ENCODE results near the gene ELOVL6. TPM values are rescaled to one million over a fixed set of nuclear protein-coding genes. Genes with fewer than 3 reads are reported as not detected.

ELOVL6 gene
- total and polyA plus RNA-seq, 10 of the 15 experiments (the other 5 are each of a cell fraction or from before 2014, with no cell fraction given), result 3.9 to 33.5 (median 8.1) TPM

- POLR2A ChIA-PET, result interaction anchor here (1.2 to 1.7 kb wide), 3 partner anchors 11 to 45 kb away, joined by 3 to 12 read pairs (median 5); no protein-coding TSS in a partner anchor
- no peak for TF ChIP-seq CHD1 (IDR thresholded peaks at IDR 0.05; ENCODE audit: low read depth, low read length)
- TF ChIP-seq RUNX3 (IDR thresholded peaks at IDR 0.05; ENCODE audit: low read length), result 0 out of 2 replicates have a peak, but pooled peaks have one; percentile 6
- no peaks in the 10 kb centered on the region; the same call in 2 of the 3 replicates for H3K9me3 ChIP-seq (replicated peaks; ENCODE audit: control insufficient read depth, insufficient read depth, low read length)
- no peaks in the 10 kb centered on the region for H3K36me3 ChIP-seq (ENCODE audit: control insufficient read depth in 2 of 2, insufficient read depth in 2 of 2, low read length in 1 of 2)
- no peaks in the 10 kb centered on the region for H3K79me2 ChIP-seq (ENCODE audit: control insufficient read depth, insufficient read depth, low read length)
- intact Hi-C loops (cut with micrococcal nuclease; ENCODE audit: unreplicated experiment) (no loop called here), in situ Hi-C loops (cut with MboI) (no loop called here)
- no peaks in the 10 kb centered on the region for H3K4me1 ChIP-seq (ENCODE audit: control insufficient read depth, insufficient read depth, low read length)
- FAIRE-seq (no peak), DNase-seq (ENCODE audit: low read depth, low spot score) (no peak), ATAC-seq (peak; percentile 60)
- H3K27me3 ChIP-seq (replicated peaks in 1 of 2; ENCODE audit: control insufficient read depth in 2 of 2, insufficient read depth in 2 of 2, low read length in 1 of 2), result no peaks in the 10 kb centered on the region
- H3K4me3 ChIP-seq, result no peak overlapping the region
- H3K4me2 ChIP-seq (ENCODE audit: control insufficient read depth, insufficient read depth), result no peak overlapping the region
- no peaks in the 10 kb centered on the region for H4K20me1 ChIP-seq (ENCODE audit: control insufficient read depth, insufficient read depth)
- no peak overlapping the region for H3K9ac ChIP-seq (ENCODE audit: control insufficient read depth, insufficient read depth, low read length)
- 75% methylated on average over 5 of the region's 5 CpGs for WGBS (ENCODE audit: insufficient coverage, insufficient replicate concordance, low lambda C conversion rate, missing lambda C conversion rate)
- no TSS peak for BruUV-seq (replicated peaks)
- SMC1A ChIA-PET (ENCODE audit: uncharacterized antibody, unreplicated experiment), result interaction anchor here (0.7 to 2.0 kb wide), 12 partner anchors 10 to 160 kb away, joined by 3 to 7 read pairs (median 4); partner anchors contain the start of gene ELOVL6
- no peak overlapping the region for H3K27ac ChIP-seq (ENCODE audit: control insufficient read depth, insufficient read depth)
- no peak overlapping the region; the same call in none of the 2 replicates for H2AFZ ChIP-seq (ENCODE audit: control insufficient read depth, low read depth, low read length)
- RAD21 ChIA-PET (ENCODE audit: unreplicated experiment), result interaction anchor here (1.1 to 1.5 kb wide), 3 partner anchors 18 to 116 kb away, joined by 3 to 6 read pairs (median 4); no protein-coding TSS in a partner anchor
- CTCF ChIA-PET, result interaction anchor here (1.0 to 1.1 kb wide), 2 partner anchors 9 to 22 kb away, joined by 3 to 5 read pairs; no protein-coding TSS in a partner anchor
Observed at GRCh38 chr4:110165382-110166286, 32.8 kb downstream of the ELOVL6 start.

- DNase-seq (ENCODE audit: low read depth, low spot score), result no peak
- no peak overlapping the region for H2AFZ ChIP-seq (ENCODE audit: control insufficient read depth, low read depth, low read length)
- WGBS (ENCODE audit: insufficient coverage, insufficient replicate concordance, low lambda C conversion rate, missing lambda C conversion rate), result 23% methylated on average over 2 of the region's 2 CpGs
- RAD21 ChIA-PET (ENCODE audit: unreplicated experiment), result interaction anchor here (1.1 to 1.5 kb wide), 3 partner anchors 19 to 116 kb away, joined by 3 to 6 read pairs (median 4); no protein-coding TSS in a partner anchor
- no peak overlapping the region for H3K9ac ChIP-seq (ENCODE audit: control insufficient read depth, insufficient read depth, low read length)
- no peak for FAIRE-seq
- no peaks in the 10 kb centered on the region; the same call in 2 of the 3 replicates for H3K9me3 ChIP-seq (replicated peaks; ENCODE audit: control insufficient read depth, insufficient read depth, low read length)
- H3K36me3 ChIP-seq (ENCODE audit: control insufficient read depth in 2 of 2, insufficient read depth in 2 of 2, low read length in 1 of 2), result no peaks in the 10 kb centered on the region
- in situ Hi-C loops (cut with MboI), result no loop called here
- H3K4me1 ChIP-seq (ENCODE audit: control insufficient read depth, insufficient read depth, low read length), result no peaks in the 10 kb centered on the region
- no TSS peak for BruUV-seq (replicated peaks)
- intact Hi-C loops (cut with micrococcal nuclease; ENCODE audit: unreplicated experiment), result no loop called here
- ATAC-seq, result no peak
- POLR2A ChIA-PET, result interaction anchor here (1.2 to 1.7 kb wide), 3 partner anchors 10 to 45 kb away, joined by 3 to 12 read pairs (median 5); no protein-coding TSS in a partner anchor
- no peaks in the 10 kb centered on the region for H3K27me3 ChIP-seq (replicated peaks in 1 of 2; ENCODE audit: control insufficient read depth in 2 of 2, insufficient read depth in 2 of 2, low read length in 1 of 2)
- H3K4me3 ChIP-seq, result no peak overlapping the region
- H3K4me2 ChIP-seq (ENCODE audit: control insufficient read depth, insufficient read depth), result no peak overlapping the region
- SMC1A ChIA-PET (ENCODE audit: uncharacterized antibody, unreplicated experiment), result interaction anchor here (1.1 to 5.0 kb wide), 12 partner anchors 10 to 159 kb away, joined by 3 to 27 read pairs (median 4); partner anchors contain the start of gene ELOVL6
- no peaks in the 10 kb centered on the region for H3K79me2 ChIP-seq (ENCODE audit: control insufficient read depth, insufficient read depth, low read length)
- CTCF ChIA-PET, result interaction anchor here (1.0 to 1.1 kb wide), 3 partner anchors 8 to 23 kb away, joined by 3 to 5 read pairs (median 3); no protein-coding TSS in a partner anchor
- no peaks in the 10 kb centered on the region for H4K20me1 ChIP-seq (ENCODE audit: control insufficient read depth, insufficient read depth)
- H3K27ac ChIP-seq (ENCODE audit: control insufficient read depth, insufficient read depth), result no peak overlapping the region
- TF ChIP-seq EGR1 (IDR thresholded peaks at IDR 0.05; ENCODE audit: borderline replicate concordance in 1 of 2, low read depth in 2 of 2, low read length in 2 of 2), result no peak
- TF ChIP-seq STAT3 (IDR thresholded peaks at IDR 0.05; ENCODE audit: low read depth, low read length), result no peak
- TF ChIP-seq SREBF2 (IDR thresholded peaks at IDR 0.05; ENCODE audit: low read length), result no peak
- TF ChIP-seq ZZZ3 (IDR thresholded peaks at IDR 0.05; ENCODE audit: control insufficient read depth, insufficient read length, low read depth), result no peak
- TF ChIP-seq ZBTB11 (CRISPR knock-in tag; IDR thresholded peaks at IDR 0.05), result no peak
- TF ChIP-seq RCOR1 (conservative IDR thresholded peaks at IDR 0.05; ENCODE audit: low read depth, low read length), result no peak
- TF ChIP-seq GATAD2B (conservative IDR thresholded peaks at IDR 0.05; ENCODE audit: low read depth), result no peak
- no peak for TF ChIP-seq NFYA (IDR thresholded peaks at IDR 0.05; ENCODE audit: borderline replicate concordance, low read depth, low read length)
- TF ChIP-seq CHD4 (IDR thresholded peaks at IDR 0.05), result no peak
- no peak for TF ChIP-seq CBX5 (IDR thresholded peaks at IDR 0.05; ENCODE audit: low read depth)
Observed at GRCh38 chr4:110164856-110165255, 33.6 kb downstream of the ELOVL6 start.
